ENCODE results near the gene GATA6.

The GATA6 gene

GRCh38 chr18:22221350-22221749 lies 52.0 kb downstream of the GATA6 start:
- H4K20me1 ChIP-seq (ENCODE audit: low read depth, low read length), result no peaks in the 10 kb centered on the region

GRCh38 chr18:22223254-22223964 lies 54.0 kb downstream of the GATA6 start:
- Histone ChIP-seq H3K36me3 (ENCODE audit: low read length) (no peaks in the 10 kb centered on the region), H3F3A (ENCODE audit: insufficient read depth) (no peaks in the 10 kb centered on the region), H3K9ac (ENCODE audit: low read length) (no peak overlapping the region), H4K20me1 (ENCODE audit: low read depth, low read length) (no peaks in the 10 kb centered on the region), H3K4me3 (ENCODE audit: insufficient read depth, low read length, poor library complexity, severe bottlenecking) (no peak overlapping the region), H3K79me2 (ENCODE audit: insufficient read depth, low read length) (no peaks in the 10 kb centered on the region), H3K27ac (ENCODE audit: low read depth, low read length) (no peak overlapping the region), H3K9me3 (ENCODE audit: insufficient read depth, low read length) (no peaks in the 10 kb centered on the region), H2AFZ (ENCODE audit: low read depth, low read length, severe bottlenecking) (no peak overlapping the region), H3K27me3 (ENCODE audit: low read length) (no peaks in the 10 kb centered on the region), H3K9me2 (replicated peaks; ENCODE audit: insufficient read depth, low read length) (no peaks in the 10 kb centered on the region), H3K4me2 (ENCODE audit: low read depth, low read length, poor library complexity, severe bottlenecking) (no peak overlapping the region)
- no peak for TF ChIP-seq EZH2phosphoT487 (conservative IDR thresholded peaks at IDR 0.05; ENCODE audit: low read length)
- TF ChIP-seq CTCF (IDR thresholded peaks at IDR 0.05; ENCODE audit: insufficient read depth, low read length, poor library complexity, severe bottlenecking), result no peak

More at GRCh38 chr18:22221350-22221749, 52.0 kb downstream of the GATA6 start:
- Histone ChIP-seq H3K79me2 (ENCODE audit: insufficient read depth, low read length) (no peaks in the 10 kb centered on the region), H3K27me3 (ENCODE audit: low read length) (no peaks in the 10 kb centered on the region), H3K9me3 (ENCODE audit: insufficient read depth, low read length) (no peaks in the 10 kb centered on the region), H3F3A (ENCODE audit: insufficient read depth) (no peaks in the 10 kb centered on the region), H2AFZ (ENCODE audit: low read depth, low read length, severe bottlenecking) (no peak overlapping the region), H3K9me2 (replicated peaks; ENCODE audit: insufficient read depth, low read length) (no peaks in the 10 kb centered on the region), H3K27ac (ENCODE audit: low read depth, low read length) (no peak overlapping the region), H3K4me2 (ENCODE audit: low read depth, low read length, poor library complexity, severe bottlenecking) (no peak overlapping the region), H3K36me3 (ENCODE audit: low read length) (no peaks in the 10 kb centered on the region), H3K4me3 (ENCODE audit: insufficient read depth, low read length, poor library complexity, severe bottlenecking) (no peak overlapping the region), H3K9ac (ENCODE audit: low read length) (no peak overlapping the region)
- TF ChIP-seq EZH2phosphoT487 (conservative IDR thresholded peaks at IDR 0.05; ENCODE audit: low read length), result no peak
- TF ChIP-seq CTCF (IDR thresholded peaks at IDR 0.05; ENCODE audit: insufficient read depth, low read length, poor library complexity, severe bottlenecking), result no peak

GRCh38 chr18:22223965-22224322 lies 54.6 kb downstream of the GATA6 start:
- Histone ChIP-seq H3F3A (ENCODE audit: insufficient read depth) (no peaks in the 10 kb centered on the region), H3K79me2 (ENCODE audit: insufficient read depth, low read length) (no peaks in the 10 kb centered on the region), H2AFZ (ENCODE audit: low read depth, low read length, severe bottlenecking) (no peak overlapping the region), H3K9me2 (replicated peaks; ENCODE audit: insufficient read depth, low read length) (no peaks in the 10 kb centered on the region), H3K9me3 (ENCODE audit: insufficient read depth, low read length) (no peaks in the 10 kb centered on the region), H3K4me3 (ENCODE audit: insufficient read depth, low read length, poor library complexity, severe bottlenecking) (no peak overlapping the region), H4K20me1 (ENCODE audit: low read depth, low read length) (no peaks in the 10 kb centered on the region), H3K4me2 (ENCODE audit: low read depth, low read length, poor library complexity, severe bottlenecking) (no peak overlapping the region), H3K9ac (ENCODE audit: low read length) (no peak overlapping the region), H3K36me3 (ENCODE audit: low read length) (no peaks in the 10 kb centered on the region), H3K27me3 (ENCODE audit: low read length) (no peaks in the 10 kb centered on the region), H3K27ac (ENCODE audit: low read depth, low read length) (no peak overlapping the region)
- TF ChIP-seq CTCF (IDR thresholded peaks at IDR 0.05; ENCODE audit: insufficient read depth, low read length, poor library complexity, severe bottlenecking) (no peak), EZH2phosphoT487 (conservative IDR thresholded peaks at IDR 0.05; ENCODE audit: low read length) (no peak)
